ENCODE measurements around the gene ARMC7.

The ARMC7 gene

GRCh38 chr17:75078284-75079022 is 31.3 kb upstream of the ARMC7 start:
- DNase-seq: no peak

GRCh38 chr17:75079023-75079373 is 30.8 kb upstream of the ARMC7 start:
- no peak for DNase-seq

GRCh38 chr17:75081611-75082540 is 27.9 kb upstream of the ARMC7 start:
- no peak for DNase-seq

DNA sequence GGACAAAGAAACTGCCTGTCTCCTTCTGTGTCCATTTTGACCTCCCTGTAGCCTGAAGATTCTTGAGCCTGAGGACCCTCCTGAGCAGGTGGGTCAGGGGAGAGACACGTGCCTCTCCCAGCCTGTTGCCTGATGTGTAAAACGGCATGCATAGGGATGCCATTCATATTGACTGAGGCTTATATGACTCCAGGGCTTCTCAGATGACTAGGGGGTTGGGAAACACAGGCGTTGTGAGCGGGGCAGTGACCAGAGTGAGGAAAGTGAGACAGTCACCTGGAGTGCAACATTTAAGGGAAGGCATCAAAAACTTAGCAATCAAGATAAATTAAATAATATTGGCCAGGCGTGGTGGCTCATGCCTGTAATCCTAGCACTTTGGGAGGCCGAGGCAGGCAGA is 27.1 kb upstream of the ARMC7 start:
- DNase-seq: no peak

DNA sequence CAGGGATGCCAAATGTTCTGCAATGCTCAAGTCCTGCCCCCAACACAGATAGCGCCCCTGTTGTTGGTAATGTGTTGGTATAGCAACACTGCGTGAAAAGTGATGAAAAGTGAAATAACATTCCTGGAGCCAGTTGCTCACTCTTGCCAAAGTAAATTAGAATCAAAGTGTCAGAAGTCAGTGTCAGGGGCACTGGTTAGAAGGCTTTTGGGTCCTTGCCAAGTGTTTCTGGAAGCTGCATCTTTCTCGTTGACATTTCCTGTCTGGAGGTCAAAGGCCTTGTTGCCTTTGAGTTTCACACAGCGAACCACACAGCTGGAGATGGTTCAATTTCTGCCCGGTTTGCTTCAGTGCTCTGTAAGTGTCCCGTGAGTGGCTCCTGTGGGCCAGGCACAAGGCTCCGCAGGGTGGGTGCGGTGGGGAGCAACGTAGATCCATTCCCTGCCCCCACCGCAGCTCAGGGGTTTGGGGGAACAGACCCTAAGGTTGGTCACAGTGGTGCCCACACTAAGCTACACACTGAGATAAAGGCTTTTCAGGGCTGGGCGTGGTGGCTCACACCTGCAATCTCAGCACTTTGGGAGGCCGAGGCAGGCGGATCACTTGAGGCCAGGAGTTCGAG is 25.6 kb upstream of the ARMC7 start:
- DNase-seq: no peak

- no peak for DNase-seq
Measured at GRCh38 chr17:75086496-75087181, 23.1 kb upstream of the ARMC7 start.

- no peak for DNase-seq
Measured at GRCh38 chr17:75087182-75087557, 22.6 kb upstream of the ARMC7 start.

DNA sequence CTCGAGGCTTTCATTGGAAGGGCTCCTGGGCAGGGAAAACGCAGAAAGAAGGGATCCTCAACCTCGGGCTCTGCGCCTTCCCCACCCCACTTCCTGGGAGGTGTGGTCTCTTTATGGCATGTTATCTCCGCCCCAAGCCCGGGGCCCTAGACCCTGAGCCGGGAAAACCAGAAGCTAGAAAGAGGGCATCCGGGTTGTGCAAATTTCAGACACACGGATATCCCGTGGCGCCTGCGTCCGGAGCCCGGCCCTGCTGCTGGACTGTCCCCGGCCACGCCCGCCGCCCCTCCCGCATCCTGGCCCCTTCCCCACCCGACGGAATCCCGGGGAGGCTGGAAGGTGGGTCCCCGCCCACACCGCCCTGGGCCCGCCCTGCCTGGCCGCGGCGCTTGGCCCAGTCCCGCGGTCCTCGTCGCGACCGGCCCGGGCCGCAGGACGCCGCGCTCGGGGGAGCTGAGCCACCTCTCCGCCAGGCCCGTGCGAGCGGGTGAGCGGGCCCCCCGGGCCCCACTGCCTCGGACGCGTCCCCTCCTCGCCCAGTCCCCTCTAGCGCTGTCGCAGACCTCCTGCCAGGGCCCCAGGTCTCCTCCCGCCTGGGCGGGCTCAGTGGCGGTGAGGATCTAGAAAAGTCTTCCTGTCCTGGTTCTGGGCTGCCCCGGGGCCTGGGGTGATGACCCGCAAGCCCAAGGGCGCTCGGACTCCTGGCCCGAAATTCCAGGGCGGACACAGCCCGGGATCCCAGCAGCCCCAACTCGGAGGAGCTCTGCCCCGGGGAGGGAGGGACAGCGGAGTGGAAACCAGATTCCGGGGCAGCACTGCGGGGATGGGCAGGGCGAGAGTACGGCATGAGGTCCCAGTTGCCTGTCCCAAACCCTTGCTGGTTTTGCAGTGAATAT is 22.0 kb upstream of the ARMC7 start, which contains the start of gene SLC16A5:
TSS of gene SLC16A5 (plus strand) at position 397 of the 896 bp plus-strand sequence. CDS start 5,683 bp downstream, outside the sequence.
- no peak for DNase-seq

DNA sequence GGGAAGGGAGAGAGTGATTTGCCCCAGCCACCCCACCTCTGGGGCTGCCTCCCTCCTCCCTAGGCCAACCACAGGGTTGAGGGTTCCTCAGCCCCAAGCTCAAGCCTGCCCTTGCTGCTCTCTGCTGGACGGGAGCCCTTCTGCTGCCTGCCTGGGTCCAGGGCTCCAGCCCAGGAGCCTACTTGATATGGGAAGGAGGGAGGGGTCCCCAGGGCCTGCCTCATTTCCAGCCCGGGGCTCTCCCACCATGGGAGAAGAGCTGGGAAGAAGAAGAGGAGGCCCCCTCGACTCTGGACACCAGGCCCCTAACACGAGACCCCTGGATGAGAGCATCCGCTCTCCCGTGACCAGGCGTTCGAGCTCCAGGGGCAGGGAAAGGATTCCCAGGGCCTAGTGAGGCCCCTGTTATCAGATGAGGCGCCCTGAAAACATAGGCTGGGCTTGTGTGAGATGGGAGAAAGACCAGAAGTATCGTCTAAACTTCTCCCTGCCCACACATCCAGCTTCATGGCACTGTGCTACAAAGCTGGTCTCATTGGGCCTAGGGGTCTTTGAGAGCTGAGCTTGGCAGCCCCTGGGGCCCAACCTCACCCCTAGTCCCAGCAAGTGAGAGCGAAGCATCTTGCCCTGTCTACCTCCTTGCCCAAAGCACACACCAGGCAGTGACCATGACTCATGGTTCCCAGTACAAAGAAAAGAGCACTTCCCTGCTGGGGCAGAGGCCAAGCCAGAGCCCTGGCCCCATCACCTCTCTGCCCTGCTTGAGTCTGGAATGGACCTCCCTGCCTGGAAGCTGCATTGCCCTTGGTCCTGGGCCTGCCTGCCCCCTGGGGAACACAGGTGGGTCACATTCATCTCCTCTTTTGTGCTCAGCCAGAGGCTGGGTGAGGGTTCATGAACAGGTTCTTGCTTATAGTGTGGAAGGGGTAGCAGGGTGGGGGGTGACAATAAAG is 21.0 kb upstream of the ARMC7 start:
- DNase-seq: no peak

DNA sequence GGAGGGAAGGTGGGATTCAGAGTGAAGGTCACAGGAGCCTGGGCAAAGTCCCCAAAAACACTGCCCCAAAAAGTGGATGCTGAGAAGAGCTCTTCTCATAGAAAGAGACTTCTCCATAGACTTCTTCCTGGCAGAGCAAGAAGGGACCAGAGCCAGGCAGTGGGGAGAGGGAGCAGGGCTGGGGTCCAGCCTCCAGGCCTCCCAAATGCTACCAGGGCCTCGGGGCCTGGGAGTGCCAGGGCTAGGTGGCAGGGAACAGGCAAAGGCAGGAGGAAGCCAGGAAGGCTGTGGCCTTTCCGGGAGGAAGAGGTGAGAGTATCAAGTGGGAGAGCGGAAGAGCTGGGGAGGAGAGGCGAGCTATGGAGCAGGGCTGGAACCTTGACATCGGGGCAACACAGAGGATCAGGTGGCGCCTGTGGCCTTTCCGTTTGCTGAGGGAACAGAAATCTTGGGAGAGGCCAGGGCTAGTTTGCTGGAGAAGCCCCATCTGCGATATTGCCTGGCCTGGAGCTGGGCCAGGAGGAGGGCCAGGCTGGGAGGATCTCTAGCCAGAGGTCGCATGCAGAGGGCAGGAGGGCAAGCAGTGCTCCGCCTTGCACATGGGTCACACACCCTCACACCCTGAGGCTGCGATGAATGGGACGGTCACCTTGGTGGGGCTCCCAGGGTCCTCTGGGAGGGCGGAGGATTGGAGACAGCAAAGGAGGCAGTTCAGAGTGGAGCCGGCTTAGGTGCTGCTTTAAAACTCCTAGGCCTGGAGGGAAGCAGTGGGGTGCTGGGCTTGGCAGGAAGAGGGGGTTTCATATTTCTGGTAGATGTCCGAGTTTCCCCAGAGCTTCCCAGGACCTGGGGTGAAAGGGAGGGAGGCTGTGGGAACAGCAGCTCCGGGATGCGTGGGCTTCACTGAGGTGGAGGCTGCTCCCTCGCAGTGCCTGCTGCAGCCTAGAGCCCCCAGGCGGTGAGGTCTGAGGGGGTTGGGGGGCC is 18.6 kb upstream of the ARMC7 start:
- no peak for DNase-seq

GRCh38 chr17:75091855-75092327 is 17.9 kb upstream of the ARMC7 start:
- DNase-seq: no peak

DNA sequence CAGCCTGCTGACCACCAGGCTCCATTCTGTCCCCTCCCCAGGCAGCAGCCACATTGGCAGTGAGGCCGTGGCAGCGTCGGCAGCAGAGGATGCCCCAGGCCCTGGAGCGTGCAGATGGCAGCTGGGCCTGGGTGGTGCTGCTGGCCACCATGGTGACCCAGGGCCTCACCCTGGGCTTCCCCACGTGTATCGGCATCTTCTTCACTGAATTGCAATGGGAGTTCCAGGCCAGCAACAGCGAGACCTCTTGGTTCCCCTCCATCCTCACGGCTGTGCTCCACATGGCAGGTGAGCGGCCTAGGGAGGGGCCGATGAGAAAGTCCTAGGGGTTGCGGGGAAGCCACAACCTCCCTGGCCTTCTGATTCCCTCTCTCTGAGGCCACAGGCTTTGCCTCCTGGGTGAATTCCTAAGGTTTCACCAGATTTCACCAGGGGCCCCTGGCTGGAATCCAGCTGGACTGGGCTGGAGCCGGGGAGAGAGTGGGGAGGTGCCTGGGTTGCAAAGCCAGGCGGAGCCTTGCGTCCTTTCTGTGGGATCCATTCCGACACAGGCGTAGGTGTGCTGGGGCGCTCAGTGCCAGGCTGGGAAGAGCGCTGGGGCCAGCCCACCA is 16.1 kb upstream of the ARMC7 start:
- no peak for DNase-seq

DNA sequence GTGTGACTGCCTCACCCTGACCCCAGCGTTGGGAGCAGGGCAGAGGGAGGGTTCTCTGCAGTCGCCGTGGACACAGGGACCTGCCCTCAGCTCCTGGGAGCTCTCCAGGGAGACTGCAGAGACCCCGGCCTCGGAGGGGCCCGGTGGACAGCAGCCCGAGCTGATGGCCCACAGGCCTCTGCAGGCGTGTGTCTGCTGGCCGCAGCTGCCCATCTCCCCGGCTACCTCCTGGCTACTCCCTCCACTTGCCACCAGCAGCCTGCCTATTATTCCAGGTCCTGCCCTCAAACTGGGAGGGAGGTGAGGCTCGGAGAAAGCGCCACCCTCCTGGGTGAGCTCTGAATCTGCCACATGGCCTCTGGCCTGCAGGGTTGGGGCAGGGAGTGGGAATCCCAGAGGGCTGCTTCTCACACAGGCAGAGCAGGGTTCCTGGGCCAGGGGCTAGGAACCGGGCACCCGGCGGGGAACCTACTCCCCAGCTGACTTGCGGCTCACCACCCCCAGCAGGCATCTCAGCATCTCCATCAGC is 14.8 kb upstream of the ARMC7 start:
- DNase-seq: no peak

DNA sequence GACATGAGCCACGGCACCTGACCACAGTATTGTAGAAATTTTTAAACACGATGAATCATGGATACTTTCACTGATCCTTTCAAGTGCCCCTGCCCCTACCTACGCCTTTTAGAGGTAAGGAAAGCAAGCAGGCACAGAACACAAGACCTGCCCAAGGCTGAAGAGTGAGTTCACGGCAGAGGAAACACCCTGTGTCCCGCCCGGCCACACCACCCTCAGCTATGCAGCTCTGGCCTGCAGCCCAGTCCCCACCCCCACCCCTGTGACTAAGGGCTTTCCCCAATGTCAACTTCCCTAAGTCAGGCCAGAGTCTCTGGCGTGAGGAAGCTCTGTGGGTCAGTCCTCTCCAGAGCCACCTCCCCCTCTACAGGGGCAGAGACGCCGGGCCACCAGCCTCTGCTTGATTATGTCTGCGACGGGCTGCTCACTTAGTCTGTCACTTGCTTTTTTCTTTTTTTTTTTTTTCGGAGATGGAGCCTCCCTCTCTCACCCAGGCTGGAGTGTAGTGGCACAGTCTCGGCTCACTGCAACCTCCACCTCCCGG is 13.6 kb upstream of the ARMC7 start:
- no peak for DNase-seq

DNA sequence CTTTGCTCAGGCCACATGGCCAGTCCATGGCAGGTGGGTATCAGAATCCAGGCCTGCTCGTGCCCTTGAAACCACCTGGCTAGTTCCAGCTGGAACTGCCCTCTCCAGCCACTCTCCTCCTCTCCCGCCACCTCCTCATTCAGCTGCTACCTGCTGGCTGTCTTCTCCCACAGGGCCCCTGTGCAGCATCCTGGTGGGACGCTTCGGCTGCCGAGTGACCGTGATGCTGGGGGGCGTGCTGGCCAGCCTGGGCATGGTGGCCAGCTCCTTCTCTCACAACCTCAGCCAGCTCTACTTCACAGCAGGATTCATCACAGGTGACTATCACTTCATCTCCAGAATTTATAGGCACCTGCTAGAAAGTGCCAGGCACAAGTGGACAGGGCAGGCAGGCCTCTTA is 11.9 kb upstream of the ARMC7 start:
- no peak for DNase-seq

- DNase-seq: no peak
Measured at GRCh38 chr17:75098861-75099260, 10.9 kb upstream of the ARMC7 start.

DNA sequence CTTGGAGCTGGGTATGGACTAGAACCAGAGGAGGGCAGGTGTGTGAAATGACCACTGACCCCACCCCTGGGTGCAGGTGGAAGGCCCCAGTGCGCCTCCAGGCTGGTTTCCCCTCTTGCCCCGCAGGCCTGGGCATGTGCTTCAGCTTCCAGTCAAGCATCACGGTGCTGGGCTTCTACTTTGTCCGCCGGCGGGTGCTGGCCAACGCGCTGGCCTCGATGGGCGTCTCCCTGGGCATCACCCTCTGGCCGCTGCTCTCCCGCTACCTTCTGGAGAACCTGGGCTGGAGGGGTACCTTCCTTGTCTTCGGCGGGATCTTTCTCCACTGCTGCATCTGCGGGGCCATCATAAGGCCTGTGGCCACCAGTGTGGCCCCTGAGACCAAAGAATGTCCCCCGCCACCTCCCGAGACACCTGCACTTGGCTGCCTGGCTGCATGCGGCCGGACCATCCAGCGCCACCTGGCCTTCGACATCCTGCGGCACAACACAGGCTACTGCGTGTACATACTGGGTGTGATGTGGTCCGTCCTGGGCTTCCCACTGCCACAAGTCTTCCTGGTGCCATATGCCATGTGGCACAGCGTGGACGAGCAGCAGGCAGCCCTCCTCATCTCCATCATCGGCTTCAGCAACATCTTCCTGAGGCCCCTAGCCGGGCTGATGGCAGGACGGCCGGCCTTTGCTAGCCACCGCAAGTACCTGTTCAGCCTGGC is 9.7 kb upstream of the ARMC7 start:
- DNase-seq: no peak

- DNase-seq: no peak
Measured at GRCh38 chr17:75102385-75102821, 7.4 kb upstream of the ARMC7 start.
